ENCODE results near the gene SLCO2A1.

The SLCO2A1 gene

DNA sequence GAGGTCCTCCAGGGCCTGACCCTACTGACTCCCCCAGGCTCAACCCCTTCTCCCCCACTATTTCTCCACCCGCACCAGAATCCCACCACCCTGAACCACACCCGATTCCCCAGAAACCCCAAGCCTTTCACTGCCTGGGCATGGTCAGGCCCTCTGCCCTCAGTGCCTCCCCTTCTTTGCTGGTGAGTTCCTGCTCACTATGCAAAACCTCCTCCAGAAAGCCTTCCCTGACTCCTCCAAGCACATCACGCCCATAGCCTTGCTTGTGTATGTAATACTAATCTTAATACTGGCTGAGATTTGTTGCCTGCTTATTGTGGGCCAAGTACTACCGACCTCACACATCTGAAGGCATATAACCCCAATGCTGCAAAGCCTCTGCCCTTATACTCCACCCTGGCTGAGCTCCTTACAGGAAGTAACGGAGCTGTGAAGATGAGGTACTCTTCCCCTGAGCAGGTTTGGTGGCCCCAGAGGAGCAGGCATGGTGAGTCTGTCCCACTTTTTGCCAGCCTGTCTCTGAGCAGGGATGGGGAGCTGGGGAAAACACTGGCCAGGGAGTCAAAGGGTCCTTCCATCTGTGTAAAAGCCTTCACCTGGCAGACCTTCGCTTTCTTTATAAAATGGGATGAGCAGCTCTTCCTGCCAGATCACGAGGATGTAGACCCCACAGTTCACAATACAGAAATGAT, 143.5 kb downstream of the SLCO2A1 start:
- H3K4me1 ChIP-seq (ENCODE audit: control insufficient read depth, insufficient read depth, low read length) = no peaks in the 10 kb centered on the region
- ChIA-PET POLR2A (no interaction called here), CTCF (no interaction called here)
- H3K9me3 ChIP-seq (ENCODE audit: control insufficient read depth, insufficient read depth, low read depth, low read length) = no peaks in the 10 kb centered on the region
- TF ChIP-seq ZNF211 (tag by site-specific recombination; IDR thresholded peaks at IDR 0.05; ENCODE audit: low read depth) (no peak), ZNF544 (tag by site-specific recombination; IDR thresholded peaks at IDR 0.05) (no peak), ZNF248 (tag by site-specific recombination; IDR thresholded peaks at IDR 0.05) (no peak), ZNF76 (tag by site-specific recombination; IDR thresholded peaks at IDR 0.05; ENCODE audit: borderline replicate concordance, low read depth) (no peak), ZNF335 (tag by site-specific recombination; conservative IDR thresholded peaks at IDR 0.05) (no peak), ZNF202 (tag by site-specific recombination; IDR thresholded peaks at IDR 0.05; ENCODE audit: borderline replicate concordance) (no peak), ZNF585B (tag by site-specific recombination; IDR thresholded peaks at IDR 0.05) (no peak), ZNF626 (tag by site-specific recombination; IDR thresholded peaks at IDR 0.05) (no peak)
- H3K4me3 ChIP-seq (ENCODE audit: low read depth, low read length) = no peak overlapping the region
- H3K36me3 ChIP-seq (ENCODE audit: control insufficient read depth in 2 of 2, insufficient read depth in 1 of 2, low read length in 2 of 2) = peaks cover 0 to 8% of the 10 kb centered on the region in 2 experiments; a peak in 1 of 3 replicates
- no peak overlapping the region for H3K27ac ChIP-seq (ENCODE audit: extremely low read depth, low read depth, low read length)

DNA sequence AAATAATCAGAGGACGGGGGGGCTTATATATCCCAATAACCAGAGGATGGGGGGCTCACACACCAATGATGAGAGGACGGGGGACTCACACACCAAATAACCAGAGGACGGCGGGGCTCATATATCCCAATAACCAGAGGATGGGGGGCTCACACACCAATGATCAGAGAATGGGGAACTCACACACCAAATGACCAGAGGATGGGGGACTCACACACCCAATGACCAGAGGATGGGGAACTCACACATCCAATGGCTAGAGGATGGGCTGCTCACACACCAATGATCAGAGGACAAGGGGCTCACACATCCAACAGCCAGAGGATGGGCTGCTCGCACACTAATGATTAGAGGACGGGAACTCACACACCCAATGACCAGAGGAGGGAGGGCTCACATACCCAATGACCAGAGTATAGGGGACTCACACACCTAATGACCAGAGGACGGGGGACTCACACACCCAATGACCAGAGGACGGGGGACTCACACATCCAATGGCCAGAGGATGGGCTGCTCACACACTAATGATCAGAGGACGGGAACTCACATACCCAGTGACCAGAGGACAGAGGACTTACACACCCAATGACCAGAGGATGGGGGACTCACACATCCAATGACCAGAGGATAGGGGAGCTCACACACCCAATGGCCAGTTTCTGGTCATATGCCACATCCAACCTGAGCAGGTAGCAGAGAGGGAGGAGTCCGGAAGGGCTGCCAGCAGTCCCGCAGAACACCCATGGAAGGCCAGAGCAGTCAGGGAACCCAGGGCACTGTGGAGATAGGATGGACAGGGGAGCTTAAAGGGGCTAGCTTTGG, 144.6 kb downstream of the SLCO2A1 start:
- Histone ChIP-seq H3K9me3 (ENCODE audit: control insufficient read depth, insufficient read depth, low read depth, low read length) (no peaks in the 10 kb centered on the region), H3K4me1 (ENCODE audit: control insufficient read depth, insufficient read depth, low read length) (no peaks in the 10 kb centered on the region), H3K27ac (ENCODE audit: extremely low read depth, low read depth, low read length) (no peak overlapping the region), H3K36me3 (ENCODE audit: control insufficient read depth in 2 of 2, insufficient read depth in 1 of 2, low read length in 2 of 2) (peaks cover 0 to 9% of the 10 kb centered on the region in 2 experiments; a peak in 1 of 3 replicates), H3K4me3 (ENCODE audit: low read depth, low read length) (no peak overlapping the region)
- TF ChIP-seq ZNF48 (tag by site-specific recombination; IDR thresholded peaks at IDR 0.05) (no peak), BCL11B (tag by site-specific recombination; IDR thresholded peaks at IDR 0.05; ENCODE audit: low read depth) (no peak), ZNF837 (tag by site-specific recombination; IDR thresholded peaks at IDR 0.05) (no peak), ZNF544 (tag by site-specific recombination; IDR thresholded peaks at IDR 0.05) (no peak), ZNF626 (tag by site-specific recombination; IDR thresholded peaks at IDR 0.05) (no peak), ZNF274 (IDR thresholded peaks at IDR 0.05; ENCODE audit: low read length) (no peak), ZNF274 (tag by site-specific recombination; IDR thresholded peaks at IDR 0.05; ENCODE audit: borderline replicate concordance) (no peak), ZNF670 (tag by site-specific recombination; IDR thresholded peaks at IDR 0.05; ENCODE audit: low read depth) (no peak), ZNF560 (tag by site-specific recombination; IDR thresholded peaks at IDR 0.05; ENCODE audit: borderline replicate concordance) (no peak), ZNF324 (tag by site-specific recombination; IDR thresholded peaks at IDR 0.05) (no peak), ZNF843 (tag by site-specific recombination; IDR thresholded peaks at IDR 0.05) (no peak), ZNF792 (tag by site-specific recombination; IDR thresholded peaks at IDR 0.05) (no peak), ZFP69B (tag by site-specific recombination; IDR thresholded peaks at IDR 0.05) (no peak), ZBTB17 (tag by site-specific recombination; IDR thresholded peaks at IDR 0.05) (no peak)
- TF ChIP-seq, protein P1, sequence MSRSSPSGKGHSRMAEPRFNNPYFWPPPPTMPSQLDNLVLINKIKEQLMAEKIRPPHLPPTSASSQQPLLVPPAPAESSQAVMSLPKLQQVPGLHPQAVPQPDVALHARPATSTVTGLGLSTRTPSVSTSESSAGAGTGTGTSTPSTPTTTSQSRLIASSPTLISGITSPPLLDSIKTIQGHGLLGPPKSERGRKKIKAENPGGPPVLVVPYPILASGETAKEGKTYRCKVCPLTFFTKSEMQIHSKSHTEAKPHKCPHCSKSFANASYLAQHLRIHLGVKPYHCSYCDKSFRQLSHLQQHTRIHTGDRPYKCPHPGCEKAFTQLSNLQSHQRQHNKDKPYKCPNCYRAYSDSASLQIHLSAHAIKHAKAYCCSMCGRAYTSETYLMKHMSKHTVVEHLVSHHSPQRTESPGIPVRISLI (tag by site-specific recombination; IDR thresholded peaks at IDR 0.05) = no peak
- TF ChIP-seq, protein P2, sequence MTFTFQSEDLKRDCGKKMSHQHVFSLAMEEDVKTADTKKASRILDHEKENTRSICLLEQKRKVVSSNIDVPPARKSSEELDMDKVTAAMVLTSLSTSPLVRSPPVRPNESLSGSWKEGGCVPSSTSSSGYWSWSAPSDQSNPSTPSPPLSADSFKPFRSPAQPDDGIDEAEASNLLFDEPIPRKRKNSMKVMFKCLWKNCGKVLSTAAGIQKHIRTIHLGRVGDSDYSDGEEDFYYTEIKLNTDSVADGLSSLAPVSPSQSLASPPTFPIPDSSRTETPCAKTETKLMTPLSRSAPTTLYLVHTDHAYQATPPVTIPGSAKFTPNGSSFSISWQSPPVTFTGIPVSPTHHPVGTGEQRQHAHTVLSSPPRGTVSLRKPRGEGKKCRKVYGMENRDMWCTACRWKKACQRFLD (tag by site-specific recombination; IDR thresholded peaks at IDR 0.05) = no peak
- TF ChIP-seq, protein P3, sequence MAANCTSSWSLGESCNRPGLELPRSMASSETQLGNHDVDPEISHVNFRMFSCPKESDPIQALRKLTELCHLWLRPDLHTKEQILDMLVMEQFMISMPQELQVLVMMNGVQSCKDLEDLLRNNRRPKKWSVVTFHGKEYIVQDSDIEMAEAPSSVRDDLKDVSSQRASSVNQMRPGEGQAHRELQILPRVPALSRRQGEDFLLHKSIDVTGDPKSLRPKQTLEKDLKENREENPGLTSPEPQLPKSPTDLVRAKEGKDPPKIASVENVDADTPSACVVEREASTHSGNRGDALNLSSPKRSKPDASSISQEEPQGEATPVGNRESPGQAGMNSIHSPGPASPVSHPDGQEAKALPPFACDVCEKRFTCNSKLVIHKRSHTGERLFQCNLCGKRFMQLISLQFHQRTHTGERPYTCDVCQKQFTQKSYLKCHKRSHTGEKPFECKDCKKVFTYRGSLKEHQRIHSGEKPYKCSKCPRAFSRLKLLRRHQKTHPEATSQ (tag by site-specific recombination; IDR thresholded peaks at IDR 0.05) = no peak
- ChIA-PET CTCF (no interaction called here), POLR2A (no interaction called here)
